A673 (cell line): ENCODE results near the gene SCMH1. TPM values are rescaled to one million over a fixed set of nuclear protein-coding genes. Genes with fewer than 3 reads are reported as not detected.

Experiments used
- BruUV-seq: library from RNA; stranded (reverse); fragments of 400-500 nt; replicated peaks from 2 replicates; lab custom pipeline; 2021; lab: Mats Ljungman, UMichigan
- CTCF ChIA-PET: fragments of 300-600 bp; sonication (Branson Sonifier 250); formaldehyde crosslinking; loops from one replicate; lab custom pipeline; 2022; ENCODE audit warnings: antibody characterized with exemption; lab: Charles Lee
- POLR2A ChIA-PET: fragments of 300-600 bp; sonication (Branson Sonifier 250); formaldehyde crosslinking; loops from one replicate; lab custom pipeline; 2022; ENCODE audit warnings: antibody characterized with exemption; ENCODE audit not compliant: low non-redundant PET; lab: Charles Lee
- DNase-seq: peaks from one replicate; pipeline ENCODE4 v3.0.0-alpha.2; 2015; ENCODE audit warnings: low spot score
- H3K27ac ChIP-seq: fragments of 200-600 bp; sonication (generic); 2 replicates; pipeline ENCODE4 v1.5.1; 2016; ENCODE audit warnings: mixed run types, low read depth, mild to moderate bottlenecking, mixed read lengths, antibody characterized with exemption, low read length; ENCODE audit not compliant: poor library complexity, severe bottlenecking
- H3K27me3 ChIP-seq: fragments of 200-600 bp; sonication (generic); replicated peaks from 2 replicates; pipeline ENCODE4 v1.6.1; 2017; ENCODE audit warnings: mixed run types, low read depth, mild to moderate bottlenecking, mixed read lengths, antibody characterized with exemption, low read length; ENCODE audit not compliant: insufficient read depth, poor library complexity
- H3K36me3 ChIP-seq: fragments of 200-600 bp; sonication (generic); 2 replicates; pipeline ENCODE4 v1.6.1; 2016; ENCODE audit warnings: mixed run types, mild to moderate bottlenecking, mixed read lengths, antibody characterized with exemption, low read length; ENCODE audit not compliant: insufficient read depth, poor library complexity, severe bottlenecking
- H3K4me1 ChIP-seq: fragments of 200-600 bp; sonication (generic); 2 replicates; pipeline ENCODE4 v1.6.1; 2017; ENCODE audit warnings: mixed run types, mild to moderate bottlenecking, mixed read lengths, antibody characterized with exemption, low read length; ENCODE audit not compliant: insufficient read depth, poor library complexity, severe bottlenecking
- H3K4me3 ChIP-seq: fragments of 200-600 bp; sonication (generic); 2 replicates; pipeline ENCODE4 v1.5.1; 2016; ENCODE audit warnings: low read depth, mixed run types, mild to moderate bottlenecking, mixed read lengths, low read length; ENCODE audit not compliant: poor library complexity, severe bottlenecking
- H3K9me3 ChIP-seq: fragments of 200-600 bp; sonication (generic); 2 replicates; pipeline ENCODE4 v1.6.1; 2016; ENCODE audit warnings: mixed run types, low read depth, mild to moderate bottlenecking, mixed read lengths, antibody characterized with exemption, low read length; ENCODE audit not compliant: poor library complexity, severe bottlenecking
- CTCF ChIP-seq: fragments of 300-800, 200-600 bp; sonication (generic); conservative IDR thresholded peaks from 2 replicates; pipeline ENCODE4 v1.5.1; 2017; ENCODE audit warnings: low read depth, mild to moderate bottlenecking, antibody characterized with exemption, low read length, moderate library complexity, mixed read lengths
- EZH2 ChIP-seq: fragments of 200-600 bp; sonication (generic); IDR thresholded peaks from 2 replicates; pipeline ENCODE4 v1.6.1; 2017; ENCODE audit warnings: borderline replicate concordance, low read depth, mild to moderate bottlenecking, mixed read lengths, antibody characterized with exemption, low read length; ENCODE audit not compliant: poor library complexity, severe bottlenecking
- intact Hi-C: fragments of 100-400 bp; cut with micrococcal nuclease; formaldehyde crosslinking; loops from one replicate; pipeline ENCODE4 v1.10.0; 2022; ENCODE audit not compliant: unreplicated experiment
- total RNA-seq: library from RNA; stranded (reverse); gene quantifications from 2 replicates; pipeline ENCODE4 v1.2.3, GENCODE V29; 2021

The SCMH1 gene
- total RNA-seq, 1 experiment from 2014 or later: 30.4 TPM

GRCh38 chr1:41173651-41174050 lies 68.5 kb downstream of the SCMH1 start:
- intact Hi-C loops: no loop called here
- no TSS peak for BruUV-seq
- DNase-seq: no peak
- TF ChIP-seq CTCF: no peak
- TF ChIP-seq EZH2: no peak
- H3K27me3 ChIP-seq: no peaks in the 10 kb centered on the region
- H3K27ac ChIP-seq: no peak overlapping the region
- no peaks in the 10 kb centered on the region for H3K4me1 ChIP-seq
- H3K9me3 ChIP-seq: no peaks in the 10 kb centered on the region
- H3K4me3 ChIP-seq: no peak overlapping the region
- ChIA-PET POLR2A (no interaction called here), CTCF (no interaction called here)
- H3K36me3 ChIP-seq: no peaks in the 10 kb centered on the region

GRCh38 chr1:41171266-41171874 lies 70.7 kb downstream of the SCMH1 start:
- POLR2A ChIA-PET: no interaction called here
- TF ChIP-seq EZH2 (no peak), CTCF (no peak)

GRCh38 chr1:41169799-41170180 lies 72.3 kb downstream of the SCMH1 start:
- BruUV-seq: no TSS peak
- POLR2A ChIA-PET: no interaction called here
- intact Hi-C loops: no loop called here

More at GRCh38 chr1:41171266-41171874, 70.7 kb downstream of the SCMH1 start:
- intact Hi-C loops: no loop called here
- H3K4me1 ChIP-seq: no peaks in the 10 kb centered on the region
- no peak overlapping the region for H3K4me3 ChIP-seq
- CTCF ChIA-PET: interaction anchor here (0.6 kb wide), 1 partner anchor 7 kb away, joined by 3 read pairs; no protein-coding TSS in a partner anchor
- H3K27ac ChIP-seq: no peak overlapping the region
- no TSS peak for BruUV-seq
- H3K27me3 ChIP-seq: no peaks in the 10 kb centered on the region
- peaks cover 8% of the 10 kb centered on the region for H3K9me3 ChIP-seq
- DNase-seq: no peak
- no peaks in the 10 kb centered on the region for H3K36me3 ChIP-seq

More at GRCh38 chr1:41169799-41170180, 72.3 kb downstream of the SCMH1 start:
- no peak overlapping the region for H3K4me3 ChIP-seq
- no peaks in the 10 kb centered on the region for H3K27me3 ChIP-seq
- DNase-seq: no peak
- no peaks in the 10 kb centered on the region for H3K36me3 ChIP-seq
- CTCF ChIA-PET: no interaction called here
- peaks cover 8% of the 10 kb centered on the region for H3K9me3 ChIP-seq
- H3K4me1 ChIP-seq: no peaks in the 10 kb centered on the region
- TF ChIP-seq CTCF: no peak
- no peak for TF ChIP-seq EZH2
- H3K27ac ChIP-seq: no peak overlapping the region
